GM12865 (cell line): ENCODE data around the gene SGPP1.
A peak's percentile ranks its signal among the peaks of the same experiment; 100 is the strongest.

Experiments
- DNase-seq: peaks from one replicate; pipeline ENCODE4 v3.0.0; 2010; ENCODE audit warnings: low read depth
- H3K4me3 ChIP-seq: 2 replicates; pipeline ENCODE4 v1.5.1; 2011; ENCODE audit warnings: mild to moderate bottlenecking, low read depth, low read length, control low read depth
- CTCF ChIP-seq: IDR thresholded peaks from 2 replicates; pipeline ENCODE4 v1.5.1; 2011; ENCODE audit warnings: low read length, control low read depth, low read depth, inconsistent platforms; ENCODE audit not compliant: insufficient read depth; ENCODE audit errors: missing control alignments

SGPP1 gene

GRCh38 chr14:63727736-63728728 lies at the start of gene SGPP1:
SGPP1 (minus strand) TSS chr14:63728065; CDS start chr14:63727944, 121 bp downstream.
- peak; percentile 40 for TF ChIP-seq CTCF
- DNase-seq = peak; percentile 94

GRCh38 chr14:63777024-63777423 lies 49.2 kb upstream of the SGPP1 start:
- no peak for DNase-seq
- H3K4me3 ChIP-seq = no peak overlapping the region
- no peak for TF ChIP-seq CTCF

More at GRCh38 chr14:63727736-63728728, at the start of gene SGPP1:
- H3K4me3 ChIP-seq = peak within 1 kb of the TSS; percentile 99

GRCh38 chr14:63773504-63773903 lies 45.6 kb upstream of the SGPP1 start:
- no peak for TF ChIP-seq CTCF
- H3K4me3 ChIP-seq = no peak overlapping the region
- peak; percentile 26 for DNase-seq

- peak; percentile 55 for TF ChIP-seq CTCF
- DNase-seq = peak; percentile 78
- H3K4me3 ChIP-seq = no peak overlapping the region
Measured at GRCh38 chr14:63770187-63770807, 42.4 kb upstream of the SGPP1 start.

- TF ChIP-seq CTCF = no peak
- DNase-seq = no peak
- H3K4me3 ChIP-seq = no peak overlapping the region
Measured at GRCh38 chr14:63766611-63767010, 38.7 kb upstream of the SGPP1 start.

GRCh38 chr14:63764620-63765139 lies 36.8 kb upstream of the SGPP1 start:
- DNase-seq = no peak
- no peak overlapping the region for H3K4me3 ChIP-seq
- no peak for TF ChIP-seq CTCF
